ENCODE measurements around the gene GTF3A.

The GTF3A gene

GRCh38 chr13:27405546-27406134, 18.8 kb upstream of the GTF3A start:
- DNase-seq (ENCODE audit: low read depth): no peak

- DNase-seq (ENCODE audit: low read depth): no peak
These were observed 18.1 kb upstream of the GTF3A start for GRCh38 chr13:27406178-27406939.

GRCh38 chr13:27408074-27408473, 16.3 kb upstream of the GTF3A start:
- no peak for DNase-seq (ENCODE audit: low read depth)

- no peak for DNase-seq (ENCODE audit: low read depth)
These were observed 15.4 kb upstream of the GTF3A start for GRCh38 chr13:27409013-27409412.

GRCh38 chr13:27411341-27411740, 13.1 kb upstream of the GTF3A start:
- no peak for DNase-seq (ENCODE audit: low read depth)

- no peak for DNase-seq (ENCODE audit: low read depth)
These were observed 9.3 kb upstream of the GTF3A start for GRCh38 chr13:27415116-27415515.

- no peak for DNase-seq (ENCODE audit: low read depth)
These were observed 5.1 kb upstream of the GTF3A start for GRCh38 chr13:27419328-27419727.

- no peak for DNase-seq (ENCODE audit: low read depth)
These were observed 3.1 kb upstream of the GTF3A start for GRCh38 chr13:27421101-27421871.

- DNase-seq (ENCODE audit: low read depth): no peak
These were observed 1.1 kb upstream of the GTF3A start for GRCh38 chr13:27423333-27423732.

- no peak for DNase-seq (ENCODE audit: low read depth)
These were observed 919 bp downstream of the GTF3A start for GRCh38 chr13:27425158-27425917.

GRCh38 chr13:27425918-27426630, 1.7 kb downstream of the GTF3A start:
- DNase-seq (ENCODE audit: low read depth): peak; percentile 53

GRCh38 chr13:27427641-27428040, 3.2 kb downstream of the GTF3A start:
- no peak for DNase-seq (ENCODE audit: low read depth)

- no peak for DNase-seq (ENCODE audit: low read depth)
These were observed 3.7 kb downstream of the GTF3A start for GRCh38 chr13:27428160-27428559.

- no peak for DNase-seq (ENCODE audit: low read depth)
These were observed 7.8 kb downstream of the GTF3A start for GRCh38 chr13:27432180-27432579.

GRCh38 chr13:27432611-27433210, 8.3 kb downstream of the GTF3A start:
- DNase-seq (ENCODE audit: low read depth): no peak

GRCh38 chr13:27437126-27437525, 12.7 kb downstream of the GTF3A start:
- DNase-seq (ENCODE audit: low read depth): no peak

- DNase-seq (ENCODE audit: low read depth): no peak
These were observed 16.0 kb downstream of the GTF3A start for GRCh38 chr13:27440408-27440807.

GRCh38 chr13:27442071-27442647, 17.7 kb downstream of the GTF3A start:
- no peak for DNase-seq (ENCODE audit: low read depth)

GRCh38 chr13:27442797-27443196, 18.4 kb downstream of the GTF3A start:
- no peak for DNase-seq (ENCODE audit: low read depth)

GRCh38 chr13:27446986-27447583, 22.7 kb downstream of the GTF3A start:
- DNase-seq (ENCODE audit: low read depth): no peak

Data from stimulated activated CD8-positive, alpha-beta memory T cell treated with anti-CD3 and anti-CD28 coated beads, Interleukin-4, amount 100 ng/mL, for 24 hours (primary cell).